Inflammatory macrophage treated with lipopolysaccharide for 4 hours (primary cell): Measurements from ENCODE around the gene BDKRB1.
"Not testable (repeated sequence)": the region's sequence is repeated elsewhere in the genome, so short reads cannot be mapped to it uniquely, and the experiment has no call there.

Experiments
- DNase-seq: peaks from one replicate; pipeline ENCODE4 v3.0.0-alpha.2; 2020

BDKRB1 gene

DNA sequence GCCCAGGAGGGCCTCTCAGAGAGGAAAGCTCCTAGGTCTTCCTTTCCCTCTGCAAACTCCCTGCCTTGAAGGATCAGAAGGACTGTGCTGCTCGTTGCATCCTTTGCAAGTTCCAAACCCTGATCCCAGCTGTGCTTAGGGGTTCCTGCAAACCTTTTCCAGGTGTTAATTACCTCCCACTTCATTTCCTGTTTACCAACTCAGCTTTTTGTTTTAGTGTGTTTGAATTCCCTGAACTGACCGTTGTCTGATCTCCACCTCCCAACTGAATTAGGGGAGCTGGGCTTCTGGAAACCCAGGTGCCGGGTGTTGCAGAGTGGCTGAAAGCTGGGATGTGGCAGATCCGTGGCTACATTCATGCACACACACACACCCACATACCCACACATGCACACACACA lies 20.6 kb upstream of the BDKRB1 start:
- no peak for DNase-seq

DNA sequence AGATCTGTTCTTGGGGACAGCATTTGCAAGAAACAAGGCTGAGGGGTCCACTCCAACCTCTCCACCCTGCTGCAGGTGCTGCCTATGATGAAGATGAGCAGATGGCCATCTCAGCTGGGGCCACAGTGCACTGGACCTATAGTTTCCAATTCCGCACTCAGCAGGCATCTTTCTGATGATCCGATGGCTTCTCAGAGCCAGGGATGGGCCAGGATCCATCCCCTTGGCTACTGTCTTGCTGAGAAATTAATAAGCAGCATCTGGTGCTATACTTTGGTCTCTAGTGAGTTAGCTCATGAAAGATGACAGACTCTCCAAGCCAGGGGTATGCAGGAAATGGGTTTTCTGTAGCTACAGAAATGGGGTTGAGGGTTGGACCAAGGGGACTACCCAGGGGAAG lies 18.4 kb upstream of the BDKRB1 start:
- no peak for DNase-seq

DNA sequence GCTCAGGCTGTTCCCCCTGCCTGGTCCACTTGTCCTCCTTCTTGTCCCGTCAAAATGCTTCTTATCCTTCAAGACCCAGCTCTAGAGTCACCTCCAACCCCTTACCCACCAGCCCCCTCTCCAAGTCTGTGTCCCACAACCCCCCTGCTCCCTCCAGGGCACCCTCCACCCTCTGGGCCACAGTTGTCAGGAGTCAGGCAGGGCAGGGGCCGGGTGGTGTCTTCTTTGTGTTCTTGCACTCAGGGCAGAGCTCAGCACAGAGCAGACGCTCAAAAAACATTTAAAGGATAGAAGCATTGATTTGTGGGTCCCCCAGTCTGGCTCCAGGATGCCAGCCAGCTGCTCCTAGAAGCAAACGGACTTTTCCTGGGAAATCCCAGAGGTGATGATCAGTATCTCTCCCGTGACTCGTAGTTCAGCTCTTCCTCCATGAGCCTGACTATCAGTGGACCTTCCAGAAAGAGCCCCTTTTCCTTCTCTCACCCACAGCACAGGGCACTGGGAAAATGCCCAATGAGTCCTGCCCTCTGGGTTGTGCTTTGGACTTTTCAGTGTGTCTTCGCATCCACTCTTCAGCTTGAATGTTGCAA lies 17.2 kb upstream of the BDKRB1 start:
- no peak for DNase-seq

DNA sequence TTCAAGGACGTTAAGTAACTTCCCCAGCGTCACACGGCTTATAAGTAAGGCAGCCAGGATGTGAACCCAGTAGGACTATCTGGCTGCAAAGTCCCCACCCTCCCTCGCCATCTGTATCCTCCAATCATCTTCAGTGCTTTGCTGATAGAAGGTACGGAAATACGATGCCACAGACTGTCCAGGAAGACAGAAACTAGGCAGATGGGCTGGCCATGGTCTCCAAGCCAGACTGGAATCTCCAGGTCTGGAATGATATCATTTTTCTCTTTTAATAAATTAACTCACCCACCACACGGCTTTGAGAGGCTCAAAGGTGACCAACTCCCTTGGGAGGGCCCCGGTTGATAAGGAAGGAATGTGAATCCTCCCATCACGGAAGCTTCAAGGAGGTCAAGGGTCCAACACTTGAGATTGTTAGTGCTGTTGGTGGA lies 16.3 kb upstream of the BDKRB1 start:
- no peak for DNase-seq

DNA sequence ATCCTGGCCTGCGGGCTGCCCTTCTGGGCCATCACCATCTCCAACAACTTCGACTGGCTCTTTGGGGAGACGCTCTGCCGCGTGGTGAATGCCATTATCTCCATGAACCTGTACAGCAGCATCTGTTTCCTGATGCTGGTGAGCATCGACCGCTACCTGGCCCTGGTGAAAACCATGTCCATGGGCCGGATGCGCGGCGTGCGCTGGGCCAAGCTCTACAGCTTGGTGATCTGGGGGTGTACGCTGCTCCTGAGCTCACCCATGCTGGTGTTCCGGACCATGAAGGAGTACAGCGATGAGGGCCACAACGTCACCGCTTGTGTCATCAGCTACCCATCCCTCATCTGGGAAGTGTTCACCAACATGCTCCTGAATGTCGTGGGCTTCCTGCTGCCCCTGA lies 15.4 kb upstream of the BDKRB1 start:
- DNase-seq: no peak

DNA sequence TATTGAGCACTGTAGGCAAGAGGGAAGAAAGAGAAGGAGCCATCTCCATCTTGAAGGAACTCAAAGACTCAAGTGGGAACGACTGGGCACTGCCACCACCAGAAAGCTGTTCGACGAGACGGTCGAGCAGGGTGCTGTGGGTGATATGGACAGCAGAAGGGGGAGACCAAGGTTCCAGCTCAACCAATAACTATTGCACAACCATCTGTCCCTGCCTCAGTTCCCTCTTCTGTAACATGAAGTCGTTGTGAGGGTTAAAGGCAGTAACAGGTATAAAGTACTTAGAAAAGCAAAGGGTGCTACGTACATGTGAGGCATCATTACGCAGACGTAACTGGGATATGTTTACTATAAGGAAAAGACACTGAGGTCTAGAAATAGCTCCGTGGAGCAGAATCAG lies 13.9 kb upstream of the BDKRB1 start:
- DNase-seq: no peak

DNA sequence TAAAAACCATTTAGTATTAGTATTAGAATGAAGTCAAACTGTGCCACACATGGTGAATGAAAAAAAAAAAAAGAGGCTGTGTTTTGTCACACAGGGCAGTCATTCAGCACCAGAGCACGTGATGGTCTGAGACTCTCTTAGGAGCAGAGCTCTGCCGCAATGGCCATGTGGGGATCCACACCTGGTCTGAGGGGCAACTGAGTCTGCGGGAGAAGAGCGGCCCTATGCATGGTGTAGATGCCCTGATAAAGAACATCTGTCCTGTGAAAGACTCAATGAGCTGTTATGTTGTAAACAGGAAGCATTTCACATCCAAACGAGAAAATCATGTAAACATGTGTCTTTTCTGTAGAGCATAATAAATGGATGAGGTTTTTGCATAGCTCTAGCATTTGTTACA lies 12.2 kb upstream of the BDKRB1 start:
- DNase-seq: no peak

DNA sequence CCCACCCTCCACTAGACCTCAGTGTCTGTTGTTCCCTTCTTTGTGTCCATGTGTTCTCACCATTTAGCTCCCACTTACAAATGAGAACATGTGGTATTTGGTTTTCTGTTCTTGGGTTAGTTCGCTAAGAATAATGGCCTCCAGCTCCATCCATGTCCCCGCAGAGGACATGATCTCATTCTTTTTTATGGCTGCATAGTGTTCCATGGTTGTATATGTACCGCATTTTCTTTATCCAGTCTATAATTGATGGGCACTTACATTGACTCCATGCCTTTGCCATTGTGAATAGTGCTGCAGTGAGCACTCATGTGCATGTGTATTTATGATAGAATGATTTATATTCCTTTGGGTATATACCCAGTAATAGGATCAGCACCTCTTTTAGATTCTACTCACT lies 10.9 kb upstream of the BDKRB1 start:
- not testable (repeated sequence) for DNase-seq

DNA sequence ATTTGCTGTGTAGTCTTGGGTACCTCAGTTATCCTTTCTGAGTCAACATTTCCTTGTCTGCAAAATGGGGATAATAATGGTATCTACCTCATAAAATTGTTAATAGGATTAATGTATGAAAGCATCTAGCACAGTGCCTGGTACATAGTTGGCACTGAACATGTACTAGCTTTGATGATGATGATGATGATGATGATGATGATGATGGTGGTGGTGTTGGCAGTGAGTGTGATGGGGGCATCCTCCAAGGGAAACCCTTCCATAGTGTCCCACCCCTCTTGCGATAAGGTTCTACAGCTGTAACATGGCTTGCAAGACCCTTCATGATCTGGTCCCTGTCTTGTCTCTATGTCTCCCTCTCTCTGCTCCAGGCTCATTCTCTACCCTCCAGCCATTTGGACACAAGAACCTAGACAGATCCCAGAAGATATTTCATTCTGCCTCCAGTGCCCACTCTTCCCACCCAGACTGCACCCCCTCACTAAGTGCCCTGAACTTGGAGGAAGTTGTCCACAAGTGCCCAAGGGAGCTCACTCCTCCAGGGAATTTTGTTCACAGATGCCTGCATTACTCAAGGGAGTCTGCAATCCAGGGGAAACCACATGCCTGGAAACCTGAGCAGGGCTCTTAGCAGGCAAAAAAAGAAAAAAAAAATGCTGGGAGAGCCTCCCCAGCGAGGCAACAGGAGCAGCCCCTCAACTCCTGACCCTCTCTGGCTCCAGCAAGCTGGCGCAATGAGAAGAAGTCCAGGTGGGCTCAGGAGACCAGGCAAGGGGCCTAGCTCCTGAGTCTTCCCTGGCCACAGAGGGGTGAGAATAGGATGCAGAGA lies 10.1 kb upstream of the BDKRB1 start:
- DNase-seq: no peak

DNA sequence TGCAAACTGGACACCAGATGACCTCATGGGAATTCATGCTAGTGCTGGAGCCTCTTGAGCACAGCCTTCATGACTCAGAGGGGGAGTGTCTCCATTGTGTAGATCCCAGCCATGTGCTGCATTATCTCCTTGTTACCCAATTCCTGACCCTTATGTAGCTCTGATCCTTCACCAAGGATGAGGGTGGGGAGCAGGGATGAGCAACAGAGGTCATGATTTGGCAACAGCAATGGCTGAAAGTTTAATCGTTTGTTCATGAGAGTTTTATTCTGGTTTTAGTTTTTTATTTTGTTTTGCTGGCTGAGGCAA lies 9.5 kb upstream of the BDKRB1 start:
- peak; percentile 66 for DNase-seq

DNA sequence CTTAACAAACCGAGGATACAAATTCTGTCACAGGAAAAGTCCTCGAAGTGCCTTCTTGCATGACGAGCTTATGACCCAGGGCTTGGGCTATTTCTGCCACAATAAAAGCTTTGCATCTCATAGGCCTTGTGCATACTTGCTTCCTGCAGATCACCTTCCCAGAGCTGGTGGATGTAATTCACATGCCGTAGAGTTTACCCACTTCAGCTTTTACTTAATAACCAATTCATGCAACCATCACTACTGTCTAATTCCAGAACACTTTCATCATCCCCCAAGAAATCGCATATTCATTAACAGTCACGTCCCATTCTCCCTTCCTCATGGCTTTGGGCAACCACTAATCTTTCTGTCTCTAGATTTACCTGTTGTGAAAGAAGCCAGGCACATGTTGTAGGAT lies 9.0 kb upstream of the BDKRB1 start:
- no peak for DNase-seq

DNA sequence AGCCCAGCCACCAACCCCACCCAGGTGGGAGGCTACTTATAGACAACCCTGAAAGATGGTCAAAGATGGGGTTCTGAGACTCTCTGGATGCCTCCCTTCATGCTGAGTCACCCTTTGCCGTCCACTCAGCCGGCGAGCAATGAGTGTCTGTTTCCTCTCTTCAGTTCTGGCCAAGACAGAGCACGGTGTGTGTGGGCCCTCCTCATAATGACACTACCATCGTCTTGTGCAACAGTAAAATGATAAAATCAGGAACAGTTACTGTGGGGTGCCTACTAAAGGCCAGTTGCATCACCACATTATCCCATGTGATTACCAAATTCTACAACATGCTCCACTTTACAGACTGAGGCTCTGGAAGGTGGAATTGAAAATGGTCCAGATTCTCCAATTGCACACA lies 7.0 kb upstream of the BDKRB1 start:
- peak; percentile 89 for DNase-seq

DNA sequence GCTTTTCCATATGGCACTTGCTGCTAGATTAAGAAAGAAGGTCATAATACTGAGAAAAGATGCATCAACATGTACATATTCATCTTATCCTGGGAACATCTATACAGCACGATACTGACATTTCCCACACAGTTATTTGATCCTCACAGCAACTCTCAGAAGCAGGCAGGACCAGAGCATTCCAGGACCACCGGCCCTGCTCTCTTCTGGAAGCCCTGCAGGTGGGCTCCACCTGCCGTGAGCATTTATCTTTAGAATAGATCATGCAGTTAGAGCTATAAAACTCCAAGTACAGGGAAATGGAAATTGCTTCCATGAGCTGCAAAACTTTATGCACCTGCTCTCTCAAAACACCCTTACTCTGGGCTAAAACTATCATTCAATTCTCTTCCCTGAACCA lies 5.5 kb upstream of the BDKRB1 start:
- no peak for DNase-seq

DNA sequence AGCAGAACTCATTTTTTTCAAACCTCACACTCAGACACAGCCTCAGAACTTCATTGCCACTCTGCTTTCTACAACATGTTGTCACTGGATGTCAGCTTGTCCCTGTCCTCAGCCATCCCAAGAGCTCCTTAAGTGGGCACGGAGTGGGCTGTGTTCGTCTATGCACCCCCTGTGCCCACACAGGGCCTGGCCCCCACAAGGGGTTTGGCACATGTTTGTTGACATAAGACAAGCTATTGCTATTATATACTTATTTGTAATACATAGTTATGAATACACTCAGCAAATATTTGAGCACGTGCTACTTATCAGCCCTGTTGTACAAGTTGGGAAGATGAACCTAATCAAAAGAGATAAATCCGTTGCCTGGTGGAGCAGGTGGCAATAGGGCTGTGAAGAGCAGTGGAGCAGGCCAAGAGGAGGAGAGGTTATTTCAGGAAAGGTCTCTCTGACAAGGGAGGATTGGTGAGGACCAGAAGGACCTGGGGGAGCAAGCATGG lies 4.3 kb upstream of the BDKRB1 start:
- no peak for DNase-seq

DNA sequence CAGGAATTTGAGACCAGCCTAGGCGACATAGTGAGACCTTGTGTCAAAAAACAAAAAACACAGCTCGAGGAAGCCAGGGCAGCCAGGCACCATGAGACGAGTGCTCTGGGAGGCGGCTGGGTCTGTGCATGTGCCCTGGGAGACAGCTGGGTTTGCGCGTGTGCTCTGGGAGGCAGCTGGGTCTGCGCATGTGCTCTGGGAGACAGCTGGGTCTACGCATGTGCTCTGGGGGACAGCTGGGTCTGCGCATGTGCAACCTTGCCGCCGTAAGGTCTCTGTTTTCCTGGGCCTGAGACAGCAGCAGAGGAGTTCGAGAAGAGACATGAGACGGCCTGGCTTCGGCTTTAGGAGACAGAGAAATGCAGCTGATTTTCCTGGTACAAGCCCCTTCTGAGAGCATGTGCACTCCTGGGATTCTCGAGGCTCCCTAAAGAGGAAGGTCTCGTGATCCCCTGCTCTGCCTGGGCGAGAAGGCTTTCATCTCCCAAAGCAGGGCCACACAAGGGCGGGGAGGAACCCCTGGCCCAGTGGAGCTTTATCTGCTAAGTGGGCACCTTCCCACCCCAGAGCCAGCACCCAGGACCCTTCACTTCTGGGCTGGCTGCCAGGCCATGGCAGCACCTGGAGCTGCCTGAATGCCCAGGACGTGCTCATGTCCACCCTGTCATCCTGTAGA lies 3.5 kb upstream of the BDKRB1 start:
- DNase-seq: no peak

DNA sequence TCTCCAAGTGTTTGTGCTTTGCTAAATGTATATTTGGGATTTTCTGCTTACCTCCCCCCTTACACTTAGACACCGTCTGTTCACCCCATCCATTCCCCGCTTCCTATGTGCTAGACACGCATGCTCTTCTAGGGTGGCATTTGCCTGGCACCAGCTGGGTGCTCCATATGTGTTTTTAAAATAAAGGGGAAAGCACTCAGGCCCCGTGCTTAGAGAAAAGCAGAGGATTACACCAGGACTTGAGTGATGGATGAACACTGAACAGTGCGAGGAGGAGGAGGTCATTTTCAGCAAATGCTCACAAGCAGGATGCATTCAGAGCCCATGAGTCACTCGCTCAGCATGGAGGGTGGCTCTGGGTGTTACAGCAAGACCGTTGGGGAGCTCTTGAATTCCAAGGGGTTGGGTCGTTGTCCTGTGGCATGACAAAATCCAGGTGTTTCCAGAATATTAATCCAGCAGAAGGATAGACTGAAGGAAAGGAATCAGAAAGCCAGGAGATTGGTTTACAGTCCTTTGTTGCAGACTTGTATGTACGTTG lies 2.9 kb upstream of the BDKRB1 start:
- no peak for DNase-seq

DNA sequence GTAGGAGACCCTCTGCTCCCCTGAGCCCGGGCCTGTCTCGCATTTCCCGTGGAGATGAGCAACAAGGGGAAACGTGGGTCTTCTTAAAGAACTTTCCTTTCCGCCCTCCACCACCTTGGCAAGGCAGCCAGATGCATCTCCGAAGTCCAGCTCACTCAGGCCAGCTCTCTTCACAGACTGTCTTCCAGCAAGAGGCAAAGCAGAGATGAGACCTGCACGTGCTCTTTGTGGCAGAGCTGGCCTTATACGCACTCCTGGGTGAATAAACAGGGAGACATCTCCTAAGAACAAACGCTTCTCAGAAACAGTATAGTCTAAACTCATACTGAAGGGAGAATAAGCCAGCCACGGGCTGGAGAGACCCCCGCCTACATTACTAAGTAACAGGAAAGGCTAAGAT lies 1.3 kb upstream of the BDKRB1 start:
- no peak for DNase-seq

DNA sequence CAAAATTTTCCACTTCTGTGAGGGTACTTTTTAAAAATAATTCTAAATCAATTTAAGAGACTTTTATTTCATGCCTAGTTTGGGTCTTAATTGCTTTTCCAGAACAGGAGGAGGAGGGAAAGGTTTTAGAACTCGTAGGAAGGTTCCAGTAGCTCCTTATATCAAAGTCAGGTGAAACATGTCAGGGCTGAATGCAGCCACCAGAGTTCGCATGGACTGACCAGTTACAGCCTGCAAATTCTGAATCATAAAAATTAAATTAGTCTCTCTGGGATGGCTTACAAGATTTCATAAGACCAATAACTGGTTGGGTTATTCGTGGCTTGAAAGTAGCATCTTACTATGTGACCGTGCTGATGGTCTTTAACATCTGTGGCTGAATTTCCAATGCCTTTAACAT lies 397 bp downstream of the BDKRB1 start:
- no peak for DNase-seq

DNA sequence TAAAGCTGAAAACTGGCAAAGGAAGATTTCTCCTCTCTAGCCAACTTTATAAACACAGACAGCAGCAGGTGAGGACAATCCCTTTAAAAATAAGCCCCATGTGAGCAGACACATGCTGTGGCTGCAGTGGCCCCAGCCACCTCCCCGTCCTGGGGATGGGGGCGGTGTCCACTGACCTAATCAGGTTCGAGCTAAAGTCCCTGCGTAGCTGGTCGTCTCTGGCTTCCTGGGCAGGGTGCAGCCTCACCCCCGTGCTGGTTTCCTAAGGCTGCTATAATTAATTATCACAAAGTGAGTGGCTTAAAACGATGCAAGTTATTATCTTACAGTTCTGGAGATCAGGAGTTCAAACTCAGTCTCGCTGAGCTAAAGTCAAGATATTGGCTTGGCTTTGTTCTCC lies 1.0 kb downstream of the BDKRB1 start:
- no peak for DNase-seq

DNA sequence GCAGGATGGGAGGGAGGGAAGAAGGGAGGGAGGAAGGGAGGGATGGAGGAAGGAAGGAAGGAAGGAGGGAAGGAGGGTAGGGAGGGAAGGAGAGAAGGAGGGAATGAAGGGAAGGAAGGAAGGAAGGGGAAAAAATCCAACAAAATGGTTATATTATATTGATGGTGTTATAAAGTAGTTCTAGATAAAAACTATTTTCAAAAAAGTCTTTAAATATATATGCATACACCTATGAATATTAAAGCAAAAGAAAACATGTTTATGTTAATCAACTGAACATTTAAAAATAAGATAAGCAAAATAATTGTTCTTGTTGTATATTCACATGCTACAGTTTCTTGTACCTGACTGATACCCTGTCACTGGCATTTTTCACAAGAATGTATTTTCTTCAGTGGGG lies 1.9 kb downstream of the BDKRB1 start:
- DNase-seq: no peak

DNA sequence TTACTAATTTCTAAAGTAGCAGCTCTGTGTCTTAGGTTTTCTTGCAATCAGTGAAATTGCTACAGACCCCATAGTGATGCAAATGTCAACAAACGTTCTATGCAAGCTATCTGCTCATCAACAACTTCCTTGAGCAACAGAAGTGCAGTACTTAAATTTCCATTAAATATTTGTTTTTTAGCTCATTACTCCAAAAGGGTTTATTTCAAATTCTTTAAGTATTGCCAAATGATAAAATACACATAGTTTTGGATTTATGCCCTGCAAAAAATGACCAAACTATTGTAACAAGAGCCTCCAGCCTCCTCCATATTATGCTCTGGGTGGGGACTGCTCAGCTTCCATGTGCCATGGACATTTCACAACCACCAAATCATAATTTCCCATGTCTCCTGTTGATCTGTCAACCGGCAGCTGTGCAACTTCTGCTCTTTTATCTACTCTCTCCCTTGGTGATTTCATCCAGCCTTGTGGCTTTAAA lies 4.4 kb downstream of the BDKRB1 start:
- DNase-seq: peak; percentile 4

DNA sequence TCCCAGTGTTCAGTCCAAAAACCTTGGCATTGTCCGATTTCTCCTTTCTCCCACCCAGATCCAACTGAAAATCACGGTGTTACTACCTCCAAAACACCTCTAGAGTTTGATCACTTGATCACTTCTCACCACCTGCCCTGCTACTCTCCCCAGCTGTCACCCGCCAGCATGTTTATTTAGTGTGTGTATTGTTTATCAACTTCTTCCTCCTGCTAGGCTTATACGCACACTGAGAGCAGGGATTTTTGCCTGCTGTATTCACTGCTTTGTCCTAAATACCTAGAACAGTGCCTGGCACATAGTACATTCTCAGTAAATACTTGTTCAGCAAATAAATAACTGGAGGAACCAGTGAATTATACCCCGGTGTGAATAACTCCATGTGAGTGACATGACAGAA lies 5.0 kb downstream of the BDKRB1 start:
- DNase-seq: no peak

DNA sequence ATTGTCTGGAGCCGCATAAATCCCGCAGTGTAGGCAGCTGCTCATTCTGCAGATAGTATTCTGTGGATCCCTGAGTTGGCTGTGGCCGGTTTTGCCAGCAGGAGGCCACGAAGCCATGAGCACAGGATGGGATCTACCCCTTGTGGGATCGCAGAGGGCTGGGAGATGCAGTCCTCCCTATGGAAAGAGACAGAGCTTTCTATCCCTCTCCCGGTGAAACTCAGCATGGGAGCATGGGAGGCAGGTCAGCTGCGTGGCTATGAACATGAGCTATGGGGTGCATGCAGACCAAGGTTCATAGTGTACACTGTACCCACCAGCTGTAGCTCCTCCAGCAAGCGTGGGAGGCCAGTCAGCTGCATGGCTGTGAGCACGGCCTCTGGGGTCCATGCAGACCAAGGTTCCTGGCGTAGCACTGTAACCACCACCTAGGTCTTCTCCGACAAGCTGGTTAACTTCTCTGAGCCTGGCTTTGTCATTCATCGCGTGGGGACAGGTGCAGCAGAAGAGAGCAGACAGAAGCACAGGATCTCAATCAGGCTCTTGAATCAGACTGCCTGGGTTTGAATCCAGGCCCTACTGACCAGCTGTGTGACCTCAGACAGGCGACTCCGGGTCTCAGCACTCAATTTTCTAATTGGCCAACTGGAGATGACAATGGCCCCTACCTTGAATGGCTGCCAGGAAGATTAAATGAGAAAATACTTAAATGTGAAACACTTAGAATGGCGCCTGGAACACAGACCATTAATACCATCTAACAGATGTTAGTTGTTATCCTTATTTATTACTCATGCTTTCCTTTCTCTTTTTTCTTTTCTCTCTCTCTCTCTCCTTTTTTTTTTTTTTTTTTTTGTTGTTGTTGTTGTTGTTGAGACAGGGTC lies 6.0 kb downstream of the BDKRB1 start:
- DNase-seq: no peak
